B cell (primary cell): Measurements from ENCODE around the gene SGCA. TPM values are rescaled to one million over a fixed set of nuclear protein-coding genes. Genes with fewer than 3 reads are reported as not detected.

ENCODE experiments used
- ATAC-seq: fragments of 200-7000 bp; cut with Tn5 transposase; one replicate; pipeline ENCODE4 v1.10.0; 2021; ENCODE audit warnings: low read depth, mild to moderate bottlenecking, moderate number of reproducible peaks, moderate library complexity
- CTCF ChIA-PET: fragments of 350-600 bp; sonication (Branson Sonifier 250); formaldehyde crosslinking; loops from one replicate; lab custom pipeline; 2021; ENCODE audit warnings: antibody characterized with exemption, inconsistent platforms; lab: Charles Lee
- POLR2A ChIA-PET: fragments of 350-600 bp; sonication (Branson Sonifier 250); formaldehyde crosslinking; loops from one replicate; lab custom pipeline; 2021; ENCODE audit warnings: antibody characterized with exemption; lab: Charles Lee
- DNase-seq: peaks from one replicate; pipeline ENCODE4 v3.0.0; 2013
- H2AFZ ChIP-seq: 2 replicates; pipeline ENCODE4 v1.6.1; 2012; ENCODE audit warnings: mild to moderate bottlenecking, low read depth, low read length; ENCODE audit not compliant: insufficient read depth, poor library complexity, severe bottlenecking
- H3K27ac ChIP-seq, 2 donors: 1 replicate in 1 of 2; 2 replicates in 1 of 2; pipeline ENCODE4 v1.5.1; 2012 to 2013; ENCODE audit warnings: low read length in 2 of 2, mild to moderate bottlenecking in 2 of 2, moderate library complexity in 1 of 2
- H3K27me3 ChIP-seq, 4 experiments: fragments of 200-600 bp in 1 of 4; sonication (generic) in 1 of 4; replicated peaks in 1 of 4; 1 replicate in 2 of 4; 2 replicates in 2 of 4; pipeline versions ENCODE4 v1.6.1 to v1.7.0; 2013 to 2016; ENCODE audit warnings: low read length in 3 of 4, mild to moderate bottlenecking in 2 of 4, mixed read lengths in 1 of 4, moderate library complexity in 1 of 4; ENCODE audit not compliant: insufficient read depth in 4 of 4, control insufficient read depth in 3 of 4; ENCODE audit errors: control extremely low read depth in 1 of 4
- H3K36me3 ChIP-seq, 2 experiments: replicated peaks in 1 of 2; 1 replicate in 1 of 2; 2 replicates in 1 of 2; pipeline versions ENCODE4 v1.6.1 to v1.7.1; 2013; ENCODE audit warnings: low read length in 1 of 2; ENCODE audit not compliant: insufficient read depth in 2 of 2, control insufficient read depth in 1 of 2; ENCODE audit errors: control extremely low read depth in 1 of 2, extremely low read depth in 1 of 2
- H3K4me1 ChIP-seq, 2 donors: fragments of 200-600 bp in 1 of 2; sonication (generic) in 1 of 2; 1 replicate in 1 of 2; 2 replicates in 1 of 2; pipeline versions ENCODE4 v1.5.1 to v1.6.1; 2013 to 2017; ENCODE audit warnings: low read length in 2 of 2; ENCODE audit not compliant: control insufficient read depth in 2 of 2, insufficient read depth in 2 of 2
- H3K4me2 ChIP-seq: replicated peaks from 2 replicates; pipeline ENCODE3; 2012; ENCODE audit warnings: mild to moderate bottlenecking, low read depth, low read length; ENCODE audit not compliant: poor library complexity, severe bottlenecking
- H3K4me3 ChIP-seq, 5 experiments: fragments of 200-600 bp in 1 of 5; sonication (generic) in 1 of 5; 1 replicate in 3 of 5; 2 replicates in 2 of 5; pipeline versions ENCODE4 v1.5.1 to v1.7.0; 2011 to 2016; ENCODE audit warnings: low read length in 4 of 5, mild to moderate bottlenecking in 4 of 5, low read depth in 2 of 5, control low read depth in 1 of 5, moderate library complexity in 1 of 5; ENCODE audit not compliant: insufficient read depth in 1 of 5; ENCODE audit errors: control extremely low read depth in 1 of 5, extremely low read depth in 1 of 5
- H3K79me2 ChIP-seq: fragments of 200-600 bp; sonication (generic); one replicate; pipeline ENCODE4 v1.6.0; 2016; ENCODE audit warnings: low read length; ENCODE audit not compliant: control insufficient read depth, insufficient read depth
- H3K9ac ChIP-seq: fragments of 200-600 bp; sonication (generic); 2 replicates; pipeline ENCODE4 v1.6.1; 2017; ENCODE audit warnings: mild to moderate bottlenecking, low read length, moderate library complexity
- H3K9me3 ChIP-seq, 3 donors: one replicate each; pipeline versions ENCODE4 v1.6.1 to v1.7.1; 2013; ENCODE audit warnings: low read length in 2 of 3; ENCODE audit not compliant: control insufficient read depth in 2 of 3, insufficient read depth in 1 of 3; ENCODE audit errors: control extremely low read depth in 1 of 3
- H4K20me1 ChIP-seq: 2 replicates; pipeline ENCODE4 v1.6.0; 2012; ENCODE audit warnings: mild to moderate bottlenecking, low read length; ENCODE audit not compliant: insufficient read depth, control insufficient read depth, poor library complexity, severe bottlenecking
- H3K27ac Mint-ChIP-seq: one replicate; pipeline ENCODE4 v1.8.0; 2021; ENCODE audit warnings: mixed read lengths
- H3K27me3 Mint-ChIP-seq: one replicate; pipeline ENCODE4 v1.8.0; 2021; ENCODE audit warnings: mixed read lengths
- H3K4me1 Mint-ChIP-seq: one replicate; pipeline ENCODE4 v1.8.0; 2021; ENCODE audit warnings: mixed read lengths
- H3K4me3 Mint-ChIP-seq: one replicate; pipeline ENCODE4 v1.8.0; 2021; ENCODE audit warnings: mixed read lengths
- H3K9me3 Mint-ChIP-seq: one replicate; pipeline ENCODE4 v1.8.0; 2022; ENCODE audit warnings: mixed read lengths; ENCODE audit not compliant: insufficient read depth
- CTCF ChIP-seq: fragments of 200-600 bp; IDR thresholded peaks from one replicate; pipeline ENCODE4 v1.8.0; 2022; ENCODE audit warnings: antibody characterized with exemption, mild to moderate bottlenecking
- EZH2 ChIP-seq: IDR thresholded peaks from 2 replicates; pipeline ENCODE4 v1.6.1; 2012; ENCODE audit warnings: borderline replicate concordance, low read depth, mild to moderate bottlenecking, moderate library complexity, low read length; ENCODE audit not compliant: insufficient read depth, poor library complexity, severe bottlenecking
- WGBS: methylation state at CpG from one replicate; pipeline ENCODE4 v1.1.5; 2013; ENCODE audit warnings: missing lambda C conversion rate; ENCODE audit not compliant: insufficient coverage; 5-methylcytosine and 5-hydroxymethylcytosine counted together
- intact Hi-C: fragments of 100-400 bp; cut with micrococcal nuclease; formaldehyde crosslinking; loops from one replicate; pipeline ENCODE4 v1.10.0; 2022
- polyA plus RNA-seq: library from polyadenylated mRNA; depleted of rRNA; stranded (reverse); fragments of >200 nt; gene quantifications from 2 replicates; pipeline ENCODE4 v1.2.3, GENCODE V29; 2012
- total RNA-seq, 2 donors: library from RNA; stranded (reverse); fragments of 120-200 nt in 1 of 2; gene quantifications; 1 replicate in 1 of 2; 2 replicates in 1 of 2; pipeline versions ENCODE4 v1.2.3 to v1.2.4, GENCODE V29; 2013 to 2022

Gene SGCA
- total and polyA plus RNA-seq, 2 donors (not counting 1 experiment from before 2014, with no cell fraction given) = 4.4 to 4.5 TPM

GRCh38 chr17:50213026-50214022 lies 47.5 kb downstream of the SGCA start:
- Mint-ChIP-seq H3K27ac (no peak overlapping the region), H3K9me3 (no peaks in the 10 kb centered on the region), H3K4me1 (peaks cover 11% of the 10 kb centered on the region), H3K27me3 (peaks cover 23% of the 10 kb centered on the region), H3K4me3 (peak overlapping the region; percentile 8)
- Histone ChIP-seq H3K4me2 (no peak overlapping the region), H3K4me3 (no peak overlapping the region), H3K9me3 (peaks cover 0 to 3% (median 0%) of the 10 kb centered on the region in 3 donors), H3K4me1 (peaks cover 8% of the 10 kb centered on the region in 2 donors), H2AFZ (no peak overlapping the region), H4K20me1 (no peaks in the 10 kb centered on the region), H3K79me2 (no peaks in the 10 kb centered on the region), H3K27ac (no peak overlapping the region), H3K36me3 (no peaks in the 10 kb centered on the region), H3K9ac (no peak overlapping the region), H3K27me3 (peaks cover 0 to 19% (median 7%) of the 10 kb centered on the region in 4 experiments)
- ChIA-PET CTCF (interaction anchor here (1.0 to 6.9 kb wide), 6 partner anchors 10 to 85 kb away, joined by 3 to 65 read pairs (median 7); partner anchors contain the start of gene COL1A1), POLR2A (interaction anchor here (0.7 kb wide), 2 partner anchors 13 to 19 kb away, joined by 3 to 4 read pairs; no protein-coding TSS in a partner anchor)
- peak; percentile 64 for DNase-seq
- WGBS = 65% methylated on average over 3 of the region's 9 CpGs
- TF ChIP-seq CTCF (no peak), EZH2 (no peak)
- intact Hi-C loops = no loop called here
- peak; percentile 84 for ATAC-seq
